B cell (primary cell): Measurements from ENCODE around the gene HSP90B1. TPM values are rescaled to one million over a fixed set of nuclear protein-coding genes. Genes with fewer than 3 reads are reported as not detected.
A peak's percentile ranks its signal among the peaks of the same experiment; 100 is the strongest.

Experiments
- ATAC-seq: fragments of 200-7000 bp; cut with Tn5 transposase; one replicate; pipeline ENCODE4 v1.10.0; 2021; ENCODE audit warnings: low read depth, mild to moderate bottlenecking, moderate number of reproducible peaks, moderate library complexity
- CTCF ChIA-PET: fragments of 350-600 bp; sonication (Branson Sonifier 250); formaldehyde crosslinking; loops from one replicate; lab custom pipeline; 2021; ENCODE audit warnings: antibody characterized with exemption, inconsistent platforms; lab: Charles Lee
- POLR2A ChIA-PET: fragments of 350-600 bp; sonication (Branson Sonifier 250); formaldehyde crosslinking; loops from one replicate; lab custom pipeline; 2021; ENCODE audit warnings: antibody characterized with exemption; lab: Charles Lee
- DNase-seq: peaks from one replicate; pipeline ENCODE4 v3.0.0; 2013
- H2AFZ ChIP-seq: 2 replicates; pipeline ENCODE4 v1.6.1; 2012; ENCODE audit warnings: mild to moderate bottlenecking, low read depth, low read length; ENCODE audit not compliant: insufficient read depth, poor library complexity, severe bottlenecking
- H3K27ac ChIP-seq, 2 donors: 1 replicate in 1 of 2; 2 replicates in 1 of 2; pipeline ENCODE4 v1.5.1; 2012 to 2013; ENCODE audit warnings: low read length in 2 of 2, mild to moderate bottlenecking in 2 of 2, moderate library complexity in 1 of 2
- H3K27me3 ChIP-seq, 4 experiments: fragments of 200-600 bp in 1 of 4; sonication (generic) in 1 of 4; replicated peaks in 1 of 4; 1 replicate in 2 of 4; 2 replicates in 2 of 4; pipeline versions ENCODE4 v1.6.1 to v1.7.0; 2013 to 2016; ENCODE audit warnings: low read length in 3 of 4, mild to moderate bottlenecking in 2 of 4, mixed read lengths in 1 of 4, moderate library complexity in 1 of 4; ENCODE audit not compliant: insufficient read depth in 4 of 4, control insufficient read depth in 3 of 4; ENCODE audit errors: control extremely low read depth in 1 of 4
- H3K36me3 ChIP-seq, 2 experiments: replicated peaks in 1 of 2; 1 replicate in 1 of 2; 2 replicates in 1 of 2; pipeline versions ENCODE4 v1.6.1 to v1.7.1; 2013; ENCODE audit warnings: low read length in 1 of 2; ENCODE audit not compliant: insufficient read depth in 2 of 2, control insufficient read depth in 1 of 2; ENCODE audit errors: control extremely low read depth in 1 of 2, extremely low read depth in 1 of 2
- H3K4me1 ChIP-seq, 2 donors: fragments of 200-600 bp in 1 of 2; sonication (generic) in 1 of 2; 1 replicate in 1 of 2; 2 replicates in 1 of 2; pipeline versions ENCODE4 v1.5.1 to v1.6.1; 2013 to 2017; ENCODE audit warnings: low read length in 2 of 2; ENCODE audit not compliant: control insufficient read depth in 2 of 2, insufficient read depth in 2 of 2
- H3K4me2 ChIP-seq: replicated peaks from 2 replicates; pipeline ENCODE3; 2012; ENCODE audit warnings: mild to moderate bottlenecking, low read depth, low read length; ENCODE audit not compliant: poor library complexity, severe bottlenecking
- H3K4me3 ChIP-seq, 5 experiments: fragments of 200-600 bp in 1 of 5; sonication (generic) in 1 of 5; 1 replicate in 3 of 5; 2 replicates in 2 of 5; pipeline versions ENCODE4 v1.5.1 to v1.7.0; 2011 to 2016; ENCODE audit warnings: low read length in 4 of 5, mild to moderate bottlenecking in 4 of 5, low read depth in 2 of 5, control low read depth in 1 of 5, moderate library complexity in 1 of 5; ENCODE audit not compliant: insufficient read depth in 1 of 5; ENCODE audit errors: control extremely low read depth in 1 of 5, extremely low read depth in 1 of 5
- H3K79me2 ChIP-seq: fragments of 200-600 bp; sonication (generic); one replicate; pipeline ENCODE4 v1.6.0; 2016; ENCODE audit warnings: low read length; ENCODE audit not compliant: control insufficient read depth, insufficient read depth
- H3K9ac ChIP-seq: fragments of 200-600 bp; sonication (generic); 2 replicates; pipeline ENCODE4 v1.6.1; 2017; ENCODE audit warnings: mild to moderate bottlenecking, low read length, moderate library complexity
- H3K9me3 ChIP-seq, 3 donors: one replicate each; pipeline versions ENCODE4 v1.6.1 to v1.7.1; 2013; ENCODE audit warnings: low read length in 2 of 3; ENCODE audit not compliant: control insufficient read depth in 2 of 3, insufficient read depth in 1 of 3; ENCODE audit errors: control extremely low read depth in 1 of 3
- H4K20me1 ChIP-seq: 2 replicates; pipeline ENCODE4 v1.6.0; 2012; ENCODE audit warnings: mild to moderate bottlenecking, low read length; ENCODE audit not compliant: insufficient read depth, control insufficient read depth, poor library complexity, severe bottlenecking
- H3K27ac Mint-ChIP-seq: one replicate; pipeline ENCODE4 v1.8.0; 2021; ENCODE audit warnings: mixed read lengths
- H3K27me3 Mint-ChIP-seq: one replicate; pipeline ENCODE4 v1.8.0; 2021; ENCODE audit warnings: mixed read lengths
- H3K4me1 Mint-ChIP-seq: one replicate; pipeline ENCODE4 v1.8.0; 2021; ENCODE audit warnings: mixed read lengths
- H3K4me3 Mint-ChIP-seq: one replicate; pipeline ENCODE4 v1.8.0; 2021; ENCODE audit warnings: mixed read lengths
- H3K9me3 Mint-ChIP-seq: one replicate; pipeline ENCODE4 v1.8.0; 2022; ENCODE audit warnings: mixed read lengths; ENCODE audit not compliant: insufficient read depth
- EZH2 ChIP-seq: IDR thresholded peaks from 2 replicates; pipeline ENCODE4 v1.6.1; 2012; ENCODE audit warnings: borderline replicate concordance, low read depth, mild to moderate bottlenecking, moderate library complexity, low read length; ENCODE audit not compliant: insufficient read depth, poor library complexity, severe bottlenecking
- WGBS: methylation state at CpG from one replicate; pipeline ENCODE4 v1.1.5; 2013; ENCODE audit warnings: missing lambda C conversion rate; ENCODE audit not compliant: insufficient coverage; 5-methylcytosine and 5-hydroxymethylcytosine counted together
- intact Hi-C: fragments of 100-400 bp; cut with micrococcal nuclease; formaldehyde crosslinking; loops from one replicate; pipeline ENCODE4 v1.10.0; 2022
- polyA plus RNA-seq: library from polyadenylated mRNA; depleted of rRNA; stranded (reverse); fragments of >200 nt; gene quantifications from 2 replicates; pipeline ENCODE4 v1.2.3, GENCODE V29; 2012
- total RNA-seq, 2 donors: library from RNA; stranded (reverse); fragments of 120-200 nt in 1 of 2; gene quantifications; 1 replicate in 1 of 2; 2 replicates in 1 of 2; pipeline versions ENCODE4 v1.2.3 to v1.2.4, GENCODE V29; 2013 to 2022
- TF ChIP-seq, protein P1 (sequence below): fragments of 200-600 bp; IDR thresholded peaks from one replicate; pipeline ENCODE4 v1.8.0; 2022; ENCODE audit warnings: antibody characterized with exemption, mild to moderate bottlenecking

Gene HSP90B1
- total and polyA plus RNA-seq, 2 donors (not counting 1 experiment from before 2014, with no cell fraction given) = 94.5 to 203 TPM

DNA sequence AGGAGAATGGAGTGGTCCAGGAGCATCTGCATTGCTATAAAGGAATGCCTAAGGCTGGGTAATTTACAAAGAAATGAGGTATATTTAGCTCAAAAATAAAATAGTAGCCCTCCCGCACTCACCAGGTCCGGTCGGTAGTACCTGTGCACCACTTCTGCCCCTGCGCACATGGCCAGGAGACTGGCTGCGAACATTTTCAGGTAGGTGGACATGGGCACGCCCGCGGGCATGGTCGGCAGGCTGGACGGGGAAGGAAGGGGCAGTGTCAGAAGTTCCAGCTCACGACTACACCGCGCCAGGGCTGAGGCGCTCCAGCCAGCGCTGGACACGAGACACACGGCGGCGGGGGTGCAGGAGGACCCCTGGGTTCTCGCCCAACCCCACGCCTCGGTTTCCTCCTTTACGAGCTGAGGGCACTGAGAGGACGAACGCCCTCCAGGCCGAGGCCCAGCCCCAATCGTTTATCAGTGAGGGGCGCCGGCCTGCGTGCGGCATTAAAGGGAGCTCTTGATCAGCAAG lies 26.4 kb downstream of the HSP90B1 start:
- Histone ChIP-seq H3K4me3 (peak overlapping the region; percentile 60 to 93 (median 86)), H3K27ac (peak overlapping the region; percentile 67 to 89), H2AFZ (peak overlapping the region; percentile 99), H4K20me1 (no peaks in the 10 kb centered on the region), H3K4me2 (peak overlapping the region; percentile 89), H3K4me1 (peaks cover 9 to 15% of the 10 kb centered on the region in 2 donors), H3K36me3 (peaks cover 0 to 24% of the 10 kb centered on the region in 2 experiments), H3K79me2 (peaks cover 26% of the 10 kb centered on the region), H3K9me3 (no peaks in the 10 kb centered on the region), H3K27me3 (no peaks in the 10 kb centered on the region), H3K9ac (peak overlapping the region; percentile 90)
- CTCF ChIA-PET = interaction anchor here (1.0 to 1.9 kb wide), 7 partner anchors 10 to 152 kb away, joined by 3 to 39 read pairs (median 4); partner anchors contain the start of genes HSP90B1 and TDG
- Mint-ChIP-seq H3K4me3 (peak overlapping the region; percentile 96), H3K9me3 (no peaks in the 10 kb centered on the region), H3K27me3 (no peaks in the 10 kb centered on the region), H3K27ac (peak overlapping the region; percentile 97), H3K4me1 (peaks cover 30% of the 10 kb centered on the region)
- DNase-seq = no peak
- ATAC-seq = peak; percentile 2
- POLR2A ChIA-PET = interaction anchor here (0.6 to 2.6 kb wide), 3 partner anchors 9 to 103 kb away, joined by 3 to 49 read pairs (median 19); partner anchors contain the start of genes HSP90B1 and TDG
- TF ChIP-seq EZH2 = no peak
- TF ChIP-seq, protein P1, sequence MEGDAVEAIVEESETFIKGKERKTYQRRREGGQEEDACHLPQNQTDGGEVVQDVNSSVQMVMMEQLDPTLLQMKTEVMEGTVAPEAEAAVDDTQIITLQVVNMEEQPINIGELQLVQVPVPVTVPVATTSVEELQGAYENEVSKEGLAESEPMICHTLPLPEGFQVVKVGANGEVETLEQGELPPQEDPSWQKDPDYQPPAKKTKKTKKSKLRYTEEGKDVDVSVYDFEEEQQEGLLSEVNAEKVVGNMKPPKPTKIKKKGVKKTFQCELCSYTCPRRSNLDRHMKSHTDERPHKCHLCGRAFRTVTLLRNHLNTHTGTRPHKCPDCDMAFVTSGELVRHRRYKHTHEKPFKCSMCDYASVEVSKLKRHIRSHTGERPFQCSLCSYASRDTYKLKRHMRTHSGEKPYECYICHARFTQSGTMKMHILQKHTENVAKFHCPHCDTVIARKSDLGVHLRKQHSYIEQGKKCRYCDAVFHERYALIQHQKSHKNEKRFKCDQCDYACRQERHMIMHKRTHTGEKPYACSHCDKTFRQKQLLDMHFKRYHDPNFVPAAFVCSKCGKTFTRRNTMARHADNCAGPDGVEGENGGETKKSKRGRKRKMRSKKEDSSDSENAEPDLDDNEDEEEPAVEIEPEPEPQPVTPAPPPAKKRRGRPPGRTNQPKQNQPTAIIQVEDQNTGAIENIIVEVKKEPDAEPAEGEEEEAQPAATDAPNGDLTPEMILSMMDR = no peak
- WGBS = under 1% methylated on average over 26 of the region's 31 CpGs
- intact Hi-C loops = loop anchor here (1.0 kb wide), 2 partner anchors 9 to 26 kb away; partner anchors contain the start of genes HSP90B1 and TDG

DNA sequence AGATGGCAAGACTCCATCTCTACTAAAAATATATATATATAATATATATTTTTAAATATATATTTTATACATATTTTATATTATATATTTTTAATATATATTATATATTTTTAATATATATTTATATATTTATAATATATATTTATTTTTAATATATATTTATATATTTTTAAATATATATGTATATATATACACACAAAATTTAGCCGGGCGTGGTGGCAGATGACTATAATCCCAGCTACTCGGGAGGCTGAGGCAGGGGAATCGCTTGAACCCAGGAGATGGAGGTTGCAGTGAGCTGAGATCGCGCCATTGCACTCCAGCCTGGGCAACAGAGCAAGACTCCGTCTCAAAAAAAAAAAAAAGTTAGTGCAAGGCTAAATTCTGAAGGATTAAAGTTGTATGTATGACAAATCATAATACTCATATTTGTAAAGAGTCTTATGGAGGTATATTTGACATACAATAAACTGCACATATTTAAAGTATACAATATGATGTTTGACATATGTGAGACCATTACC lies 27.7 kb downstream of the HSP90B1 start:
- 100% methylated on average over 3 of the region's 7 CpGs for WGBS
- H3K27ac ChIP-seq = peak overlapping the region; percentile 67 to 89
- H3K4me1 ChIP-seq = peaks cover 9 to 15% of the 10 kb centered on the region in 2 donors
- H3K27ac Mint-ChIP-seq = peak overlapping the region; percentile 97
- DNase-seq (no peak), ATAC-seq (no peak)
- H3K4me2 ChIP-seq = peak overlapping the region; percentile 89
- peak overlapping the region; percentile 99 for H2AFZ ChIP-seq
- H3K4me1 Mint-ChIP-seq = peaks cover 28% of the 10 kb centered on the region
- H3K9me3 ChIP-seq = no peaks in the 10 kb centered on the region
- H3K9me3 Mint-ChIP-seq = no peaks in the 10 kb centered on the region
- H3K9ac ChIP-seq = peak overlapping the region; percentile 90
- H3K4me3 Mint-ChIP-seq = peak overlapping the region; percentile 96
- ChIA-PET CTCF (no interaction called here), POLR2A (interaction anchor here (0.5 to 2.6 kb wide), 4 partner anchors 8 to 1133 kb away, joined by 3 to 49 read pairs (median 6); partner anchors contain the start of genes HSP90B1 and TDG)
- H3K27me3 Mint-ChIP-seq = no peaks in the 10 kb centered on the region
- peak overlapping the region in 4 of 5 experiments; percentile 60 to 88 (median 86) for H3K4me3 ChIP-seq
- H3K79me2 ChIP-seq = peaks cover 26% of the 10 kb centered on the region
- no peak for TF ChIP-seq EZH2
- TF ChIP-seq, protein P1 = no peak
- H3K27me3 ChIP-seq = no peaks in the 10 kb centered on the region
- H3K36me3 ChIP-seq = peaks cover 0 to 10% of the 10 kb centered on the region in 2 experiments
- intact Hi-C loops = loop anchor here (1.0 kb wide), 2 partner anchors 7 to 28 kb away; partner anchors contain the start of genes HSP90B1 and TDG
- H4K20me1 ChIP-seq = no peaks in the 10 kb centered on the region
